Measurements from ENCODE around the gene IPMK.

IPMK gene

GRCh38 chr10:58175990-58176900, 91.4 kb downstream of the IPMK start:
- TF ChIP-seq CTCF (conservative IDR thresholded peaks at IDR 0.05; ENCODE audit: low read depth, low read length) = no peak
- no peak overlapping the region for H3K4me3 ChIP-seq (ENCODE audit: low read length)
- no peak for DNase-seq (ENCODE audit: low read depth)

GRCh38 chr10:58174831-58175230, 92.9 kb downstream of the IPMK start:
- no peak for DNase-seq (ENCODE audit: low read depth)
- TF ChIP-seq CTCF (conservative IDR thresholded peaks at IDR 0.05; ENCODE audit: low read depth, low read length) = no peak
- no peak overlapping the region for H3K4me3 ChIP-seq (ENCODE audit: low read length)

GRCh38 chr10:58173391-58173790, 94.3 kb downstream of the IPMK start:
- H3K4me3 ChIP-seq (ENCODE audit: low read length) = no peak overlapping the region
- no peak for TF ChIP-seq CTCF (conservative IDR thresholded peaks at IDR 0.05; ENCODE audit: low read depth, low read length)
- DNase-seq (ENCODE audit: low read depth) = no peak

GRCh38 chr10:58171146-58171545, 96.5 kb downstream of the IPMK start:
- no peak for DNase-seq (ENCODE audit: low read depth)
- no peak for TF ChIP-seq CTCF (conservative IDR thresholded peaks at IDR 0.05; ENCODE audit: low read depth, low read length)
- no peak overlapping the region for H3K4me3 ChIP-seq (ENCODE audit: low read length)

GRCh38 chr10:58164517-58164916, 103.2 kb downstream of the IPMK start:
- TF ChIP-seq CTCF (conservative IDR thresholded peaks at IDR 0.05; ENCODE audit: low read depth, low read length) = no peak
- DNase-seq (ENCODE audit: low read depth) = no peak
- H3K4me3 ChIP-seq (ENCODE audit: low read length) = no peak overlapping the region

GRCh38 chr10:58158806-58159205, 108.9 kb downstream of the IPMK start:
- DNase-seq (ENCODE audit: low read depth) = no peak
- TF ChIP-seq CTCF (conservative IDR thresholded peaks at IDR 0.05; ENCODE audit: low read depth, low read length) = no peak
- H3K4me3 ChIP-seq (ENCODE audit: low read length) = no peak overlapping the region
